Activated T-helper 1 cell treated with anti-CD3 and anti-CD28 coated beads, Interleukin-12 subunit alpha, Interleukin-12 subunit beta, Interleukin-2, Interleukin-4 antibody, amounts not matched to agents 30 ng/mL and 10 ng/mL and 1 ng/mL, durations not matched to agents 14 hours and 24 hours and 36 hours (primary cell): Measurements from ENCODE around the gene SSNA1. TPM values are rescaled to one million over a fixed set of nuclear protein-coding genes. Genes with fewer than 3 reads are reported as not detected.

ENCODE experiments used
- DNase-seq: peaks from one replicate; pipeline ENCODE4 v3.0.0; 2021; ENCODE audit warnings: low spot score
- H3K27ac Mint-ChIP-seq: one replicate; pipeline ENCODE4 v1.8.0; 2021; ENCODE audit warnings: mild to moderate bottlenecking, mixed read lengths
- H3K27me3 Mint-ChIP-seq: one replicate; pipeline ENCODE4 v1.8.0; 2022; ENCODE audit warnings: mild to moderate bottlenecking, moderate library complexity, mixed read lengths; ENCODE audit not compliant: insufficient read depth
- H3K36me3 Mint-ChIP-seq: one replicate; pipeline ENCODE4 v1.8.0; 2021; ENCODE audit warnings: low read depth, mixed read lengths
- H3K4me1 Mint-ChIP-seq: one replicate; pipeline ENCODE4 v1.8.0; 2021; ENCODE audit warnings: low read depth, mixed read lengths
- H3K4me3 Mint-ChIP-seq: one replicate; pipeline ENCODE4 v1.8.0; 2021; ENCODE audit warnings: mild to moderate bottlenecking, moderate library complexity, mixed read lengths
- H3K9me3 Mint-ChIP-seq: one replicate; pipeline ENCODE4 v1.8.0; 2021; ENCODE audit warnings: mixed read lengths
- intact Hi-C: fragments of 100-400 bp; cut with micrococcal nuclease; formaldehyde crosslinking; loops from one replicate; pipeline ENCODE4 v1.15.1; 2024
- total RNA-seq: library from RNA; stranded (reverse); gene quantifications from 2 replicates; pipeline ENCODE4 v1.2.3, GENCODE V29; 2022

SSNA1 gene
- total RNA-seq, 1 donor from 2014 or later = 105 TPM

GRCh38 chr9:137221506-137222111 is 33.1 kb downstream of the SSNA1 start:
- intact Hi-C loops = loop anchor here (2.0 to 5.0 kb wide), 4 partner anchors 65 to 683 kb away; partner anchors contain the start of genes ABCA2 and PHPT1
- Mint-ChIP-seq H3K4me3 (no peak overlapping the region), H3K27ac (no peak overlapping the region), H3K27me3 (no peaks in the 10 kb centered on the region), H3K9me3 (no peaks in the 10 kb centered on the region), H3K36me3 (no peaks in the 10 kb centered on the region), H3K4me1 (no peaks in the 10 kb centered on the region)
- no peak for DNase-seq

GRCh38 chr9:137222190-137223077 is 34.0 kb downstream of the SSNA1 start, which contains the start of gene RNF208:
Gene RNF208 (minus strand): TSS chr9:137222240. CDS start chr9:137221212, 1,028 bp downstream.
- Mint-ChIP-seq H3K36me3 (no peaks in the 10 kb centered on the region), H3K9me3 (no peaks in the 10 kb centered on the region), H3K27me3 (no peaks in the 10 kb centered on the region), H3K4me3 (peak within 1 kb of the TSS; percentile 84), H3K4me1 (peaks cover 1% of the 10 kb centered on the region), H3K27ac (peak within 1 kb of the TSS; percentile 78)
- DNase-seq = peak; percentile 11
- intact Hi-C loops = loop anchor here (1.0 to 5.0 kb wide), 14 partner anchors 14 to 684 kb away; partner anchors contain the start of genes ABCA2, ANAPC2, EDF1 and NDOR1

- DNase-seq = peak; percentile 98
- Mint-ChIP-seq H3K4me1 (peaks cover 5% of the 10 kb centered on the region), H3K9me3 (no peaks in the 10 kb centered on the region), H3K27me3 (no peaks in the 10 kb centered on the region), H3K27ac (peak overlapping the region; percentile 78), H3K4me3 (peak overlapping the region; percentile 84), H3K36me3 (no peaks in the 10 kb centered on the region)
- intact Hi-C loops = loop anchor here (1.0 to 5.0 kb wide), 14 partner anchors 13 to 685 kb away; partner anchors contain the start of genes ABCA2, ANAPC2, EDF1 and NDOR1
Observed at GRCh38 chr9:137223078-137223970, 34.8 kb downstream of the SSNA1 start.

DNA sequence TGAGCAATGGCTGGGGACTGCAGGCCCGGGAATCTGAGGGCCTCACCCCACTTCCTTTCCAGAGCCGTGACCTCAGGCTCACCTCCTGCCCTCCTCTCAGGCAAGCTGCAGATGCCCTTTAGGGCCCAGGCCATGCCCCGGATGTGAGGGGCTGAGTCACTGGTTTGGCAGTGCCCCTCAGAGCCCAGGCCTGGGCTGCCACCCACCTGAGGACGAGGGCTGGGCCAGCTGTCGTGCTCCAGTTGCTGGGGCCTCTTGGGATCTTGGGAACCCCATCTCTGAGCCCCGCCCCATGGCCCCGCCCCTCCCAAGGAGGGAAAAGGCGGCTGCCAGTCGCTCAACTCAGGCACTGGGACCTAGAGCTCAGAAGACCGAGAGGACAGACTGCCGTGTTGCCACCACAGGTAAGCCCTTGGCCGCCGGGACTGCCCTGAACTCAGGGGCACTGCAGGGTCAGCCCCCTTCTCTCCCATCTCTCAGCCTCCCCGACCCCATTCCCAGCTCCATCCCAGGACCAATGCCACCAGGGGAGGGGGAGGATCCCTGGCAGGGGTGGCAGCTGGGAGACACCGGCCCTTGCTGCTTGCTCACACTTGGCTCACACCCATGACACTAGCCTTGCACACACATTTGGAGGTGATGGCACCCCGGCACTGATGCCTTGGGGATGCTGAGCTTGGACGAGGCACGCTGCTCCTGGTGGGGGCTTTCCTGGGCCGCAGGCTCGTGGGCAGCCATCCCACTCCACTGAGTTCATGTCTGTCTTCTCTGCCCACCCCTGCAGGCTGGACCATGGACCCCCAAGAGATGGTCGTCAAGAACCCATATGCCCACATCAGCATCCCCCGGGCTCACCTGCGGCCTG is 36.6 kb downstream of the SSNA1 start, which contains the start of gene CYSRT1:
Gene CYSRT1, plus strand, starts transcription at position 345 of the 865 bp plus-strand sequence. Its CDS starts 448 bp downstream, at position 793.
- Mint-ChIP-seq H3K4me3 (peak within 1 kb of the TSS; percentile 84), H3K36me3 (no peaks in the 10 kb centered on the region), H3K27ac (peak within 1 kb of the TSS; percentile 67), H3K4me1 (peaks cover 5% of the 10 kb centered on the region), H3K27me3 (no peaks in the 10 kb centered on the region), H3K9me3 (no peaks in the 10 kb centered on the region)
- intact Hi-C loops = loop anchor here (5.0 kb wide), 1 partner anchor 198 kb away; the partner anchor contains the start of gene ABCA2
- DNase-seq = peak; percentile 19

DNA sequence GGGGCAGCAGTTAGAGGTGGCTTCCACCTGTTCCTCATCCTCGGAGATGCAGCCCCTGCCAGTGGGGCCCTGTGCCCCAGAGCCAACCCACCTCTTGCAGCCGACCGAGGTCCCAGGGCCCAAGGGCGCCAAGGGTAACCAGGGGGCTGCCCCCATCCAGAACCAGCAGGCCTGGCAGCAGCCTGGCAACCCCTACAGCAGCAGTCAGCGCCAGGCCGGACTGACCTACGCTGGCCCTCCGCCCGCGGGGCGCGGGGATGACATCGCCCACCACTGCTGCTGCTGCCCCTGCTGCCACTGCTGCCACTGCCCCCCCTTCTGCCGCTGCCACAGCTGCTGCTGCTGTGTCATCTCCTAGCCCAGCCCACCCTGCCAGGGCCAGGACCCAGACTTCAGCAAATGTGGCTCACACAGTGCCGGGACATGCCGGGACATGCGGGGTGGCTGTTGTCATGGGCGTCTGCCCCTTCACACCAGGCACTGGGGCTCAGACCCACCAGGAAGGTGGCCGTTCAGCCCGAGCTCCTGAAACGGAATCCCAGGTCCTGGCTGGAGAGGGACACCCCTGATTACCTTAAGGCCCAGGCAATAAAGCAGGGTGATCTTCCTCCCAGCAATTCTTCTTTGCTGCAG is 37.3 kb downstream of the SSNA1 start:
- Mint-ChIP-seq H3K27ac (no peak overlapping the region), H3K27me3 (no peaks in the 10 kb centered on the region), H3K4me3 (no peak overlapping the region), H3K4me1 (peaks cover 5% of the 10 kb centered on the region), H3K36me3 (no peaks in the 10 kb centered on the region), H3K9me3 (no peaks in the 10 kb centered on the region)
- intact Hi-C loops = no loop called here
- DNase-seq = no peak

DNA sequence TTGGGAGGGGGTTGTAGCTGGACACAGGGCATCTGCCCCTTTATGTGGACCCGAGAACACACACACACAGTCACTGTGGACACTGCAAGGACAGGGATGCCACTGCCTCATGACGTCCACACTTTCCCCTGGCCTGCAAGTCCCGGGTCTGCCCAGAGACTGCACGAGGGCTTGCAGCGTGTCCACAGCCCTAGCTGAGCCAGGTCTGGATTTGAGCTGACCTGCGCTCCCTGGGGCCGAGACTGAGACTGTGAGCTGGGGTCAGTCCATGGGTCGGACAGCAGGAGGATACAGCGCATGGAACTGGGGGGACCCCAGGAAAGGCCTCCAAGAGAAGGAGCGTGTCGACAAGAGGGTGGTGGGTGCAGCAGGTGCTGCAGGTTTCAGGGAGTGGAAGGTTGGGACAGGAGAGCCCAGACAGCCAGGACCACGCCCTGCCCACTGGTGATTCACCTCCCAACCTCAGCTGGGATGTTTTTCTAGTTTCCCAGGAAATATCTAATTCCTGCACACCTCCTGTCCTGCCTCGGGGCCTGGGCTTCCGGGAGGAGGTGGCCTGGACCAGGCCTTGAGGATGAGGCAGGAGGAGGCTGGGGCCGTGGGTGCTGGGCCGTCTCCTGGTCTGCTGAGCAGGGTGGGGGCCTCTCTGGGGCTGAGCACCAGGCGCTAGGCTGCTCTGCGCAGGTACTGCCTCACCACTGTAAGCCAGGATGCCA is 38.0 kb downstream of the SSNA1 start:
- intact Hi-C loops = loop anchor here (1.0 kb wide), 3 partner anchors 10 to 108 kb away; no protein-coding TSS in a partner anchor
- DNase-seq = no peak
- Mint-ChIP-seq H3K27me3 (no peaks in the 10 kb centered on the region), H3K4me1 (peaks cover 5% of the 10 kb centered on the region), H3K36me3 (no peaks in the 10 kb centered on the region), H3K9me3 (no peaks in the 10 kb centered on the region), H3K27ac (no peak overlapping the region), H3K4me3 (no peak overlapping the region)

DNA sequence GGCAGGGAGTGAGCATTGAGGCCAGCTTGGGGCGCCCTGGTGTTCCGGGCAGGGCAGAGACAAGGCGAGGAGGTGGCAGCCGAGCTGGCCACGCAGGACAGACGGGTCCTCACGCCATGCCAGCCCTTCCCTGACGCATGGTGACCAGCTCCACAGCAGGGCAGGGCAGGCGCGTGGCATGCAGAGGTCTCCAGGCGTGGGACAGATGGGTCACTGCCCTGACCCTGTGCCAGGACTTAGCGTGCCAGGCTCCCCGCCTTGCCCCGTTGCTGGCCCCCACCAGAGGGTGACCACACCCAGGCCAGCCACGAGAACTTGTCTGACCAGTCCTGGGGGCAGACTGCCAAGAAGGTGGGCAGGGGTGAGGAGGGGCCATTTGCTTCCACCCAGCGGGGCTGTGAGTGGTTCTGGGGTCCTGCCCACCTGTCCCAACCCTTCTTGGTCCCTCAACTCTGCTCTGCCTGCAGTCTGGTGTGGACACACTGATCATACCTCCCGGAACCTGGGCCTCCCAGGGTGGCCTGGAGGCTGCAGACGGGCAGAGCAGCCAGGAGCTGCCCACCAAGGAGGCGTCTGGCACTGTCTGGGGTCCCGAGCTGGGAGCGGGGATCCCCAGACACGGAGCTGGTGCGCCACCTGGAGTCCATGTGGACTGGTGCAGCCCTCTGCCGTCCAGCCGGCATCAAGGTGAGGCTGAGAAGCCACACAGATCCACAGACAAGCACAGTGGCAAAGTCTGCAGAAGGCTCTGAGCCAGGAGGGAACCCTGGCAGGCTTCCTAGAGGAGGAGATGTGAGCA is 38.8 kb downstream of the SSNA1 start, which contains the start of gene RNF224:
Gene RNF224, plus strand, starts transcription at position 449 of the 799 bp plus-strand sequence. CDS start 834 bp downstream, outside the sequence.
- H3K4me3 Mint-ChIP-seq = no peak within 1 kb of the TSS

DNA sequence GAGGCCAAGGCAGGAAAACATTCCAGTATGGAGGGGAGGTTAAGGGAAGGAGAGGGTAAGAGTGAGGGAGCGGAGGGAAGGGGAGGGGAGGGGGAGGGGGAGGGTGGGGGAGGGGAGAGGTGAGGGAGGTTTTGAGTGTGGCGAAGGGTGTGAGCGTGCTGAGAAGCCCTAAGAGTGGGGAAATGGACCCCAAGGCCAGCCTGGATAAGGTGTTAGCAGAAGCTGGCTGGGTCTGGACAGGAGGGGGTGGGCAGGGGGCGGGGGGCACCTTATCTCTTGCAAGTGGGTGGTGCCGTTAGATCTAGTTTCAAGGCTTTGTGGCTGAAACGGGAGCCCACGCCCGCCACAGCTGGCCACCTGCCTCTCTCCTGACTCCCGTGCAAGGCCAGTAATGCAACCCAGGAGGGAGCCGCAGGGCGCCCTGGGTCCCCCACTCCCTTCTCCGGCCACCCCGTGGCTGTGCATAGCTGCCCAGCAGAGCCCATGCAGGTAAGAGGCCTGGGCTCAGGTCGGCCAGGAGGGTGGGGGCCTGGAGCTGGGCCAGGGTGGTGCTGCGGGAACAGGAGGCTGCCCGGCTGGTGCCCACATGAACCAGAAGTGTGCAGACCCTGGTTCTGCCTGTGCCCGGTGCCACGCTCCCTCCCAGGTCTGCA is 39.5 kb downstream of the SSNA1 start:
- intact Hi-C loops = loop anchor here (1.0 kb wide), 3 partner anchors 8 to 110 kb away; no protein-coding TSS in a partner anchor
- Mint-ChIP-seq H3K4me1 (peaks cover 5% of the 10 kb centered on the region), H3K9me3 (no peaks in the 10 kb centered on the region), H3K36me3 (no peaks in the 10 kb centered on the region), H3K27ac (no peak overlapping the region), H3K4me3 (no peak overlapping the region), H3K27me3 (no peaks in the 10 kb centered on the region)
- DNase-seq = no peak

More for the DNA sequence above, 38.8 kb downstream of the SSNA1 start, which contains the start of gene RNF224:
- H3K36me3 Mint-ChIP-seq = no peaks in the 10 kb centered on the region
- H3K27me3 Mint-ChIP-seq = no peaks in the 10 kb centered on the region
- intact Hi-C loops = loop anchor here (1.0 kb wide), 3 partner anchors 9 to 109 kb away; no protein-coding TSS in a partner anchor
- peak; percentile 73 for DNase-seq
- peaks cover 5% of the 10 kb centered on the region for H3K4me1 Mint-ChIP-seq
- no peaks in the 10 kb centered on the region for H3K9me3 Mint-ChIP-seq
- H3K27ac Mint-ChIP-seq = no peak within 1 kb of the TSS

DNA sequence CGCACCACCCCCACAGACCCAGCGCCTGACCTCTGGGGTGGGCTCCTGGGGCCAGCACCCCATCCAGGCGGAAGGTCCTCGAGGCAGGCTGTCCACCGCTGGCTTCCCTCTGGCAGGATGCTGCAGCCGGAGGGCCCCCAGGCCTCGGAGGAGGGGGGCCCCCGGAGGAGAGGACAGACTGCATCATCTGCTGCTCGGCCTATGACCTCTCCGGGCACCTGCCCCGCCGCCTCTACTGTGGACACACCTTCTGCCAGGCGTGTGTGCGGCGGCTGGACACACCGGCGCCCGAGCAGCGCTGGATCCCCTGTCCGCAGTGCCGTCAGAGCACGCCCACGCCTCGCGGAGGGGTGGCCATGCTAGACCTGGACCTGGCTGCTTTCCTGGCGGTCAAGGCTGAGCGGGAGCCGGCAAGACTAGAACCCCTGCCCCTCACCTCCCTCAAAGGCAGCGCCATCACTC is 40.1 kb downstream of the SSNA1 start:
- H3K4me1 Mint-ChIP-seq = peaks cover 5% of the 10 kb centered on the region
- no peak overlapping the region for H3K27ac Mint-ChIP-seq
- no peaks in the 10 kb centered on the region for H3K36me3 Mint-ChIP-seq
- intact Hi-C loops = no loop called here
- no peak for DNase-seq
- no peaks in the 10 kb centered on the region for H3K9me3 Mint-ChIP-seq
- H3K4me3 Mint-ChIP-seq = no peak overlapping the region
- H3K27me3 Mint-ChIP-seq = no peaks in the 10 kb centered on the region
